Activated T-cell treated with anti-CD3 and anti-CD28 coated beads for 48 hours (primary cell): ENCODE measurements around the gene PRICKLE2.

Experiments
- DNase-seq: peaks from one replicate; pipeline ENCODE4 v3.0.0-alpha.2; 2020; ENCODE audit warnings: low read depth

The PRICKLE2 gene

GRCh38 chr3:64220161-64220914 lies 4.9 kb downstream of the PRICKLE2 start:
- DNase-seq = no peak

- DNase-seq = no peak
Measured at GRCh38 chr3:64218746-64219145, 6.5 kb downstream of the PRICKLE2 start.

GRCh38 chr3:64218329-64218728 lies 6.9 kb downstream of the PRICKLE2 start:
- no peak for DNase-seq

- no peak for DNase-seq
Measured at GRCh38 chr3:64216274-64217147, 8.8 kb downstream of the PRICKLE2 start.

GRCh38 chr3:64215559-64215958 lies 9.7 kb downstream of the PRICKLE2 start:
- DNase-seq = no peak

GRCh38 chr3:64215103-64215502 lies 10.2 kb downstream of the PRICKLE2 start:
- DNase-seq = no peak

- no peak for DNase-seq
Measured at GRCh38 chr3:64214381-64215018, 10.8 kb downstream of the PRICKLE2 start.

GRCh38 chr3:64213962-64214379 lies 11.3 kb downstream of the PRICKLE2 start:
- no peak for DNase-seq

- no peak for DNase-seq
Measured at GRCh38 chr3:64213224-64213878, 11.9 kb downstream of the PRICKLE2 start.

GRCh38 chr3:64209866-64210621 lies 15.2 kb downstream of the PRICKLE2 start:
- no peak for DNase-seq

GRCh38 chr3:64207289-64208080 lies 17.8 kb downstream of the PRICKLE2 start:
- DNase-seq = no peak

- DNase-seq = no peak
Measured at GRCh38 chr3:64203969-64204908, 21.0 kb downstream of the PRICKLE2 start.

- no peak for DNase-seq
Measured at GRCh38 chr3:64203216-64203615, 22.1 kb downstream of the PRICKLE2 start.

GRCh38 chr3:64199932-64200331 lies 25.3 kb downstream of the PRICKLE2 start:
- no peak for DNase-seq

GRCh38 chr3:64196236-64196929 lies 28.9 kb downstream of the PRICKLE2 start:
- no peak for DNase-seq

- DNase-seq = no peak
Measured at GRCh38 chr3:64195789-64196188, 29.5 kb downstream of the PRICKLE2 start.

- no peak for DNase-seq
Measured at GRCh38 chr3:64191822-64192221, 33.4 kb downstream of the PRICKLE2 start.
